HepG2 (cell line): ENCODE measurements around the gene TTLL11. TPM values are rescaled to one million over a fixed set of nuclear protein-coding genes. Genes with fewer than 3 reads are reported as not detected.

ENCODE experiments used
- ATAC-seq: fragments of 200-7000 bp; cut with Tn5 transposase; 3 replicates; pipeline ENCODE4 v1.9.1; 2020; ENCODE audit warnings: mild to moderate bottlenecking, moderate library complexity
- BruUV-seq: library from RNA; stranded (reverse); fragments of 400-500 nt; replicated peaks from 2 replicates; lab custom pipeline; 2021; lab: Mats Ljungman, UMichigan
- CTCF ChIA-PET: fragments of 300-600 bp; formaldehyde crosslinking; extraction: SDS; loops from one replicate; lab custom pipeline; 2021; ENCODE audit warnings: low total read pairs, inconsistent platforms, low intra/inter-chr PET ratio; lab: Yijun Ruan, JAX
- POLR2A ChIA-PET: fragments of 350-600 bp; sonication (Branson Sonifier 250); formaldehyde crosslinking; loops from one replicate; lab custom pipeline; 2020; ENCODE audit warnings: antibody characterized with exemption, inconsistent platforms; lab: Yijun Ruan, JAX
- DNase-seq: peaks from one replicate; pipeline ENCODE4 v3.0.0-alpha.2; 2015; ENCODE audit warnings: low spot score
- FAIRE-seq: peaks from 3 replicates; lab custom pipeline; 2011; peaks lifted over from hg19 to GRCh38; lab: Jason Lieb, UNC
- H2AFZ ChIP-seq: one replicate; pipeline ENCODE4 v1.6.1; 2011; ENCODE audit warnings: low read length, inconsistent platforms
- H3K27ac ChIP-seq: fragments of 300-600 bp; 3 replicates; pipeline ENCODE4 v1.8.0; 2011; ENCODE audit warnings: mixed run types, mild to moderate bottlenecking, mixed read lengths, low read length, inconsistent platforms; ENCODE audit not compliant: insufficient read depth; ENCODE audit errors: extremely low read length
- H3K27me3 ChIP-seq, 2 experiments: fragments of 200-600 bp in 1 of 2; 2 replicates in 1 of 2; 3 replicates in 1 of 2; pipeline versions ENCODE4 v1.6.0 to v1.8.0; 2011; ENCODE audit warnings: low read length in 2 of 2, mild to moderate bottlenecking in 2 of 2, moderate library complexity in 2 of 2, inconsistent platforms in 1 of 2; ENCODE audit not compliant: insufficient read depth in 2 of 2, control insufficient read depth in 1 of 2
- H3K36me3 ChIP-seq, 2 experiments: fragments of 200-600 bp in 1 of 2; replicated peaks in 1 of 2; 2 replicates in 1 of 2; 3 replicates in 1 of 2; pipeline versions ENCODE4 v1.5.1 to v1.8.0; 2011; ENCODE audit warnings: low read length in 2 of 2, inconsistent platforms in 1 of 2; ENCODE audit not compliant: insufficient read depth in 2 of 2, control insufficient read depth in 1 of 2
- H3K4me1 ChIP-seq: 2 replicates; pipeline ENCODE4 v1.5.1; 2012; ENCODE audit warnings: low read length, inconsistent platforms; ENCODE audit not compliant: insufficient read depth
- H3K4me2 ChIP-seq: 2 replicates; pipeline ENCODE4 v1.6.0; 2011; ENCODE audit warnings: low read depth, low read length, inconsistent platforms
- H3K4me3 ChIP-seq, 3 experiments: fragments of 200-600 bp in 1 of 3; sonication (generic), shearing (Covaris generic) in 1 of 3; replicated peaks in 1 of 3; 2 replicates each; pipeline ENCODE4 v1.5.1; 2011 to 2016; ENCODE audit warnings: low read length in 3 of 3, inconsistent platforms in 2 of 3, low read depth in 2 of 3, mild to moderate bottlenecking in 2 of 3, control low read depth in 1 of 3, mixed read lengths in 1 of 3; ENCODE audit not compliant: insufficient read depth in 1 of 3
- H3K79me2 ChIP-seq: one replicate; pipeline ENCODE4 v1.6.1; 2011; ENCODE audit warnings: low read length, inconsistent platforms; ENCODE audit not compliant: insufficient read depth
- H3K9ac ChIP-seq: 2 replicates; pipeline ENCODE4 v1.6.0; 2011; ENCODE audit warnings: mild to moderate bottlenecking, low read depth, low read length, inconsistent platforms; ENCODE audit not compliant: insufficient read depth
- H3K9me3 ChIP-seq: 2 replicates; pipeline ENCODE4 v1.5.1; 2012; ENCODE audit warnings: mild to moderate bottlenecking, low read length
- H4K20me1 ChIP-seq: 2 replicates; pipeline ENCODE4 v1.6.0; 2011; ENCODE audit warnings: inconsistent platforms, mild to moderate bottlenecking, low read length, moderate library complexity; ENCODE audit not compliant: insufficient read depth
- CBX1 ChIP-seq: IDR thresholded peaks from one replicate; pipeline ENCODE4 v1.6.1; 2016; ENCODE audit warnings: antibody characterized with exemption, low read depth
- MAFG ChIP-seq: sonication (generic); formaldehyde crosslinking; IDR thresholded peaks from 2 replicates; pipeline ENCODE4 v1.5.1; 2020; ENCODE audit warnings: mild to moderate bottlenecking, missing genetic modification reagents
- NFYB ChIP-seq: sonication (generic); formaldehyde crosslinking; IDR thresholded peaks from 2 replicates; pipeline ENCODE4 v1.4.0; 2020; ENCODE audit warnings: missing genetic modification reagents
- SKI ChIP-seq: fragments of 450-650 bp; IDR thresholded peaks from one replicate; pipeline ENCODE4 v1.6.1; 2018; ENCODE audit warnings: mild to moderate bottlenecking; ENCODE audit not compliant: partially characterized antibody
- TCF7 ChIP-seq: sonication (generic); IDR thresholded peaks from 2 replicates; pipeline ENCODE4 v1.6.1; 2016; ENCODE audit warnings: antibody characterized with exemption, low read depth
- TRIM24 ChIP-seq: sonication (generic); formaldehyde crosslinking; IDR thresholded peaks from 2 replicates; pipeline ENCODE4 v1.8.0; 2022; ENCODE audit warnings: mild to moderate bottlenecking, missing genetic modification reagents
- ZNF253 ChIP-seq: sonication (generic); formaldehyde crosslinking; IDR thresholded peaks from 2 replicates; pipeline ENCODE4 v1.8.0; 2022; ENCODE audit warnings: mild to moderate bottlenecking, missing genetic modification reagents, borderline replicate concordance
- ZNF503 ChIP-seq: sonication (generic); formaldehyde crosslinking; IDR thresholded peaks from 2 replicates; pipeline ENCODE4 v1.4.0; 2020; ENCODE audit warnings: missing genetic modification reagents
- WGBS: methylation state at CpG from one replicate; pipeline ENCODE4 v1.1.6; 2017; ENCODE audit warnings: low lambda C conversion rate; 5-methylcytosine and 5-hydroxymethylcytosine counted together
- in situ Hi-C: cut with HindIII; loops from 2 replicates; pipeline ENCODE4 v1.10.0; 2017; ENCODE audit warnings: low pct_unique_long_range_greater_than_20kb; ENCODE audit not compliant: extremely low pct_ligation_motif_present
- intact Hi-C: fragments of 100-400 bp; cut with micrococcal nuclease; formaldehyde crosslinking; loops from one replicate; pipeline ENCODE4 v1.10.0; 2022; ENCODE audit not compliant: unreplicated experiment
- polyA plus RNA-seq, 8 experiments: library from polyadenylated mRNA; depleted of rRNA in 3 of 8; stranded (reverse) in 7 of 8; unstranded in 1 of 8; fragments of >200 nt; fragmentation: Illumina TruSeq in 4 of 8; extraction: Trizol in 4 of 8; gene quantifications; 2 replicates each; pipeline versions ENCODE4 v1.2.1 to v1.2.3, GENCODE V29; 2011 to 2016; ENCODE audit warnings: low read depth in 4 of 8, missing spikeins in 1 of 8, mixed read lengths in 1 of 8; ENCODE audit not compliant: insufficient read depth in 1 of 8
- total RNA-seq, 5 experiments: library from RNA; depleted of rRNA; stranded (reverse); fragments of >200 nt; fragmentation: Illumina TruSeq; extraction: Trizol; gene quantifications; 2 replicates each; pipeline ENCODE4 v1.2.3, GENCODE V29; 2016; ENCODE audit warnings: low read depth in 1 of 5
- TF ChIP-seq, protein P1 (sequence below): sonication (generic); formaldehyde crosslinking; IDR thresholded peaks from 2 replicates; pipeline ENCODE4 v1.5.1; 2020; ENCODE audit warnings: mild to moderate bottlenecking, moderate library complexity, missing genetic modification reagents
- TF ChIP-seq, protein P2 (sequence below): sonication (generic); formaldehyde crosslinking; conservative IDR thresholded peaks from 2 replicates; pipeline ENCODE4 v1.8.1; 2023; ENCODE audit warnings: missing genetic modification reagents

TTLL11 gene
- total and polyA plus RNA-seq, 2 of the 13 experiments (the other 11 are each of a cell fraction or from before 2014, with no cell fraction given) = 4.5 to 5.2 TPM

GRCh38 chr9:121962421-121962820 lies 130.7 kb downstream of the TTLL11 start:
- no peak overlapping the region for H3K4me3 ChIP-seq
- no peak overlapping the region for H3K4me2 ChIP-seq
- POLR2A ChIA-PET = no interaction called here

More at GRCh38 chr9:121962421-121962820, 130.7 kb downstream of the TTLL11 start:
- Histone ChIP-seq H3K27ac (no peak overlapping the region), H3K79me2 (no peaks in the 10 kb centered on the region), H3K27me3 (no peaks in the 10 kb centered on the region; a peak in 1 of 5 replicates), H3K4me1 (peaks cover 6% of the 10 kb centered on the region; the same call in 1 of the 2 replicates), H4K20me1 (no peaks in the 10 kb centered on the region), H2AFZ (no peak overlapping the region), H3K36me3 (no peaks in the 10 kb centered on the region), H3K9ac (no peak overlapping the region)
- intact Hi-C loops = no loop called here
- FAIRE-seq (no peak), ATAC-seq (no peak)
- 100% methylated on average over 1 of the region's 1 CpG for WGBS
- in situ Hi-C loops = no loop called here
- TF ChIP-seq SKI = no peak
- TF ChIP-seq MAFG = no peak
- no peak for TF ChIP-seq ZNF503 (CRISPR knock-in tag)
- no peak for TF ChIP-seq NFYB (CRISPR knock-in tag)
- TF ChIP-seq CBX1 = no peak
- TF ChIP-seq ZNF253 (CRISPR knock-in tag) = no peak
- TF ChIP-seq, protein P1, sequence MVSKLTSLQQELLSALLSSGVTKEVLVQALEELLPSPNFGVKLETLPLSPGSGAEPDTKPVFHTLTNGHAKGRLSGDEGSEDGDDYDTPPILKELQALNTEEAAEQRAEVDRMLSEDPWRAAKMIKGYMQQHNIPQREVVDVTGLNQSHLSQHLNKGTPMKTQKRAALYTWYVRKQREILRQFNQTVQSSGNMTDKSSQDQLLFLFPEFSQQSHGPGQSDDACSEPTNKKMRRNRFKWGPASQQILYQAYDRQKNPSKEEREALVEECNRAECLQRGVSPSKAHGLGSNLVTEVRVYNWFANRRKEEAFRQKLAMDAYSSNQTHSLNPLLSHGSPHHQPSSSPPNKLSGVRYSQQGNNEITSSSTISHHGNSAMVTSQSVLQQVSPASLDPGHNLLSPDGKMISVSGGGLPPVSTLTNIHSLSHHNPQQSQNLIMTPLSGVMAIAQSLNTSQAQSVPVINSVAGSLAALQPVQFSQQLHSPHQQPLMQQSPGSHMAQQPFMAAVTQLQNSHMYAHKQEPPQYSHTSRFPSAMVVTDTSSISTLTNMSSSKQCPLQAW = no peak
- TF ChIP-seq, protein P2, sequence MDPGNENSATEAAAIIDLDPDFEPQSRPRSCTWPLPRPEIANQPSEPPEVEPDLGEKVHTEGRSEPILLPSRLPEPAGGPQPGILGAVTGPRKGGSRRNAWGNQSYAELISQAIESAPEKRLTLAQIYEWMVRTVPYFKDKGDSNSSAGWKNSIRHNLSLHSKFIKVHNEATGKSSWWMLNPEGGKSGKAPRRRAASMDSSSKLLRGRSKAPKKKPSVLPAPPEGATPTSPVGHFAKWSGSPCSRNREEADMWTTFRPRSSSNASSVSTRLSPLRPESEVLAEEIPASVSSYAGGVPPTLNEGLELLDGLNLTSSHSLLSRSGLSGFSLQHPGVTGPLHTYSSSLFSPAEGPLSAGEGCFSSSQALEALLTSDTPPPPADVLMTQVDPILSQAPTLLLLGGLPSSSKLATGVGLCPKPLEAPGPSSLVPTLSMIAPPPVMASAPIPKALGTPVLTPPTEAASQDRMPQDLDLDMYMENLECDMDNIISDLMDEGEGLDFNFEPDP (CRISPR knock-in tag) = no peak
- TF ChIP-seq TRIM24 = no peak
- TF ChIP-seq TCF7 = no peak
- TF ChIP-seq, all 625 proteins: peak for 0
- CTCF ChIA-PET = no interaction called here
- no peak for DNase-seq
- no TSS peak for BruUV-seq
- no peaks in the 10 kb centered on the region for H3K9me3 ChIP-seq
